GM23338 (cell line): ENCODE measurements around the gene DNTTIP2. TPM values are rescaled to one million over a fixed set of nuclear protein-coding genes. Genes with fewer than 3 reads are reported as not detected.
A peak's percentile ranks its signal among the peaks of the same experiment; 100 is the strongest.

Experiments used
- ATAC-seq: fragments of 200-7000 bp; cut with Tn5 transposase; 3 replicates; pipeline ENCODE4 v1.9.1; 2020
- DNase-seq: peaks from one replicate; pipeline ENCODE4 v3.0.0-alpha.2; 2015; ENCODE audit warnings: low spot score
- H2AFZ ChIP-seq: fragments of 200-600 bp; sonication (generic); 2 replicates; pipeline ENCODE4 v1.8.0; 2016; ENCODE audit warnings: antibody characterized with exemption, mild to moderate bottlenecking, moderate library complexity
- H3F3A ChIP-seq: fragments of 200-600 bp; sonication (generic); replicated peaks from 2 replicates; pipeline ENCODE4 v1.8.0; 2017; ENCODE audit warnings: antibody characterized with exemption, mixed run types, low read depth
- H3K27ac ChIP-seq: fragments of 200-600 bp; sonication (generic); 2 replicates; pipeline ENCODE4 v1.6.1; 2016; ENCODE audit warnings: low read depth
- H3K27me3 ChIP-seq: fragments of 200-600 bp; sonication (generic); 2 replicates; pipeline ENCODE4 v1.8.0; 2016; ENCODE audit warnings: mild to moderate bottlenecking, mixed run types, moderate library complexity; ENCODE audit not compliant: insufficient read depth
- H3K36me3 ChIP-seq: fragments of 200-600 bp; sonication (generic); 2 replicates; pipeline ENCODE4 v1.8.0; 2016; ENCODE audit warnings: mild to moderate bottlenecking; ENCODE audit not compliant: insufficient read depth
- H3K4me1 ChIP-seq: fragments of 200-600 bp; sonication (generic); 2 replicates; pipeline ENCODE4 v1.8.0; 2016; ENCODE audit warnings: mild to moderate bottlenecking, moderate library complexity; ENCODE audit not compliant: insufficient read depth
- H3K4me2 ChIP-seq: fragments of 200-600 bp; sonication (generic); 2 replicates; pipeline ENCODE4 v1.7.1; 2017; ENCODE audit warnings: mixed run types
- H3K4me3 ChIP-seq: fragments of 200-600 bp; sonication (generic); 2 replicates; pipeline ENCODE4 v1.6.1; 2016; ENCODE audit warnings: mixed run types
- H3K79me2 ChIP-seq: fragments of 200-600 bp; sonication (generic); replicated peaks from 2 replicates; pipeline ENCODE4 v1.8.0; 2017; ENCODE audit warnings: mild to moderate bottlenecking; ENCODE audit not compliant: insufficient read depth
- H3K9me2 ChIP-seq: fragments of 200-600 bp; sonication (generic); 2 replicates; pipeline ENCODE4 v1.8.0; 2017; ENCODE audit not compliant: insufficient read depth
- H4K20me1 ChIP-seq: fragments of 200-600 bp; sonication (generic); replicated peaks from 2 replicates; pipeline ENCODE4 v1.8.0; 2017; ENCODE audit warnings: mild to moderate bottlenecking; ENCODE audit not compliant: insufficient read depth
- H3K27ac Mint-ChIP-seq: 2 replicates; pipeline ENCODE4 v1.8.0; 2020; ENCODE audit warnings: inconsistent platforms, mild to moderate bottlenecking, moderate library complexity, mixed read lengths
- H3K27me3 Mint-ChIP-seq: 3 replicates; pipeline ENCODE4 v1.8.0; 2022; ENCODE audit warnings: low read depth, mild to moderate bottlenecking, moderate library complexity, mixed read lengths, inconsistent platforms; ENCODE audit not compliant: insufficient read depth, poor library complexity
- H3K36me3 Mint-ChIP-seq: 3 replicates; pipeline ENCODE4 v1.8.0; 2021; ENCODE audit warnings: low read depth, mild to moderate bottlenecking, inconsistent platforms, moderate library complexity, mixed read lengths
- H3K4me1 Mint-ChIP-seq: 3 replicates; pipeline ENCODE4 v1.8.0; 2020; ENCODE audit warnings: mild to moderate bottlenecking, inconsistent platforms, mixed read lengths
- H3K4me3 Mint-ChIP-seq: 3 replicates; pipeline ENCODE4 v1.8.0; 2021; ENCODE audit warnings: moderate library complexity, mild to moderate bottlenecking, inconsistent platforms, mixed read lengths
- H3K9me3 Mint-ChIP-seq: 3 replicates; pipeline ENCODE4 v1.8.0; 2020; ENCODE audit warnings: moderate library complexity, mild to moderate bottlenecking, inconsistent platforms, mixed read lengths
- CTCF ChIP-seq, 2 experiments: fragments of 200-600 bp in 1 of 2; sonication (generic) in 1 of 2; conservative IDR thresholded peaks; 2 replicates each; pipeline versions ENCODE4 v1.5.1 to v1.6.1; 2016 to 2017; ENCODE audit warnings: antibody characterized with exemption in 2 of 2, low read depth in 2 of 2, mild to moderate bottlenecking in 2 of 2, moderate library complexity in 1 of 2
- EZH2phosphoT487 ChIP-seq: fragments of 200-600 bp; sonication (generic); IDR thresholded peaks from one replicate; pipeline ENCODE4 v1.8.1; 2018; ENCODE audit warnings: antibody characterized with exemption; ENCODE audit not compliant: unreplicated experiment
- JUNB ChIP-seq: IDR thresholded peaks from one replicate; pipeline ENCODE4 v1.6.1; 2016; ENCODE audit warnings: antibody characterized with exemption; ENCODE audit not compliant: unreplicated experiment
- REST ChIP-seq: IDR thresholded peaks from one replicate; pipeline ENCODE4 v1.6.1; 2018; ENCODE audit warnings: antibody characterized with exemption; ENCODE audit not compliant: unreplicated experiment
- STAT1 ChIP-seq: IDR thresholded peaks from one replicate; pipeline ENCODE4 v1.6.1; 2016; ENCODE audit warnings: antibody characterized with exemption; ENCODE audit not compliant: unreplicated experiment
- polyA plus RNA-seq: library from polyadenylated mRNA; unstranded; fragments of >200 nt; fragmentation: Nextera tagmentation; extraction: Ambion mirVana; gene quantifications from 2 replicates; pipeline ENCODE4 v1.2.1, GENCODE V29; 2016
- total RNA-seq: library from RNA; depleted of rRNA; stranded (reverse); fragments of >200 nt; shearing (Covaris generic); gene quantifications from 2 replicates; pipeline ENCODE4 v1.2.3, GENCODE V29; 2014
- TF ChIP-seq, protein P1 (sequence below): fragments of 250-450 bp; sonication (Bioruptor Pico); IDR thresholded peaks from 2 replicates; pipeline ENCODE4 v1.5.0; 2020; ENCODE audit warnings: mild to moderate bottlenecking, moderate library complexity

Gene DNTTIP2
- total and polyA plus RNA-seq, 2 experiments from 2014 or later, result 48.1 to 91.3 TPM

GRCh38 chr1:93845538-93846205, 33.3 kb downstream of the DNTTIP2 start (continued):
- TF ChIP-seq, protein P1, sequence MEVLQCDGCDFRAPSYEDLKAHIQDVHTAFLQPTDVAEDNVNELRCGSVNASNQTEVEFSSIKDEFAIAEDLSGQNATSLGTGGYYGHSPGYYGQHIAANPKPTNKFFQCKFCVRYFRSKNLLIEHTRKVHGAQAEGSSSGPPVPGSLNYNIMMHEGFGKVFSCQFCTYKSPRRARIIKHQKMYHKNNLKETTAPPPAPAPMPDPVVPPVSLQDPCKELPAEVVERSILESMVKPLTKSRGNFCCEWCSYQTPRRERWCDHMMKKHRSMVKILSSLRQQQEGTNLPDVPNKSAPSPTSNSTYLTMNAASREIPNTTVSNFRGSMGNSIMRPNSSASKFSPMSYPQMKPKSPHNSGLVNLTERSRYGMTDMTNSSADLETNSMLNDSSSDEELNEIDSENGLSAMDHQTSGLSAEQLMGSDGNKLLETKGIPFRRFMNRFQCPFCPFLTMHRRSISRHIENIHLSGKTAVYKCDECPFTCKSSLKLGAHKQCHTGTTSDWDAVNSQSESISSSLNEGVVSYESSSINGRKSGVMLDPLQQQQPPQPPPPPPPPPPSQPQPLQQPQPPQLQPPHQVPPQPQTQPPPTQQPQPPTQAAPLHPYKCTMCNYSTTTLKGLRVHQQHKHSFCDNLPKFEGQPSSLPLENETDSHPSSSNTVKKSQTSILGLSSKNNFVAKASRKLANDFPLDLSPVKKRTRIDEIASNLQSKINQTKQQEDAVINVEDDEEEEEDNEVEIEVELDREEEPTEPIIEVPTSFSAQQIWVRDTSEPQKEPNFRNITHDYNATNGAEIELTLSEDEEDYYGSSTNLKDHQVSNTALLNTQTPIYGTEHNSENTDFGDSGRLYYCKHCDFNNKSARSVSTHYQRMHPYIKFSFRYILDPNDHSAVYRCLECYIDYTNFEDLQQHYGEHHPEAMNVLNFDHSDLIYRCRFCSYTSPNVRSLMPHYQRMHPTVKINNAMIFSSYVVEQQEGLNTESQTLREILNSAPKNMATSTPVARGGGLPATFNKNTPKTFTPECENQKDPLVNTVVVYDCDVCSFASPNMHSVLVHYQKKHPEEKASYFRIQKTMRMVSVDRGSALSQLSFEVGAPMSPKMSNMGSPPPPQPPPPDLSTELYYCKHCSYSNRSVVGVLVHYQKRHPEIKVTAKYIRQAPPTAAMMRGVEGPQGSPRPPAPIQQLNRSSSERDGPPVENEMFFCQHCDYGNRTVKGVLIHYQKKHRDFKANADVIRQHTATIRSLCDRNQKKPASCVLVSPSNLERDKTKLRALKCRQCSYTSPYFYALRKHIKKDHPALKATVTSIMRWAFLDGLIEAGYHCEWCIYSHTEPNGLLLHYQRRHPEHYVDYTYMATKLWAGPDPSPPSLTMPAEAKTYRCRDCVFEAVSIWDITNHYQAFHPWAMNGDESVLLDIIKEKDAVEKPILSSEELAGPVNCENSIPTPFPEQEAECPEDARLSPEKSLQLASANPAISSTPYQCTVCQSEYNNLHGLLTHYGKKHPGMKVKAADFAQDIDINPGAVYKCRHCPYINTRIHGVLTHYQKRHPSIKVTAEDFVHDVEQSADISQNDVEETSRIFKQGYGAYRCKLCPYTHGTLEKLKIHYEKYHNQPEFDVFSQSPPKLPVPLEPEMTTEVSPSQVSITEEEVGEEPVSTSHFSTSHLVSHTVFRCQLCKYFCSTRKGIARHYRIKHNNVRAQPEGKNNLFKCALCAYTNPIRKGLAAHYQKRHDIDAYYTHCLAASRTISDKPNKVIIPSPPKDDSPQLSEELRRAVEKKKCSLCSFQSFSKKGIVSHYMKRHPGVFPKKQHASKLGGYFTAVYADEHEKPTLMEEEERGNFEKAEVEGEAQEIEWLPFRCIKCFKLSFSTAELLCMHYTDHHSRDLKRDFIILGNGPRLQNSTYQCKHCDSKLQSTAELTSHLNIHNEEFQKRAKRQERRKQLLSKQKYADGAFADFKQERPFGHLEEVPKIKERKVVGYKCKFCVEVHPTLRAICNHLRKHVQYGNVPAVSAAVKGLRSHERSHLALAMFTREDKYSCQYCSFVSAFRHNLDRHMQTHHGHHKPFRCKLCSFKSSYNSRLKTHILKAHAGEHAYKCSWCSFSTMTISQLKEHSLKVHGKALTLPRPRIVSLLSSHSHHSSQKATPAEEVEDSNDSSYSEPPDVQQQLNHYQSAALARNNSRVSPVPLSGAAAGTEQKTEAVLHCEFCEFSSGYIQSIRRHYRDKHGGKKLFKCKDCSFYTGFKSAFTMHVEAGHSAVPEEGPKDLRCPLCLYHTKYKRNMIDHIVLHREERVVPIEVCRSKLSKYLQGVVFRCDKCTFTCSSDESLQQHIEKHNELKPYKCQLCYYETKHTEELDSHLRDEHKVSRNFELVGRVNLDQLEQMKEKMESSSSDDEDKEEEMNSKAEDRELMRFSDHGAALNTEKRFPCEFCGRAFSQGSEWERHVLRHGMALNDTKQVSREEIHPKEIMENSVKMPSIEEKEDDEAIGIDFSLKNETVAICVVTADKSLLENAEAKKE (CRISPR knock-in tag), result no peak
- TF ChIP-seq EZH2phosphoT487 (no peak), STAT1 (no peak), JUNB (no peak)

DNA sequence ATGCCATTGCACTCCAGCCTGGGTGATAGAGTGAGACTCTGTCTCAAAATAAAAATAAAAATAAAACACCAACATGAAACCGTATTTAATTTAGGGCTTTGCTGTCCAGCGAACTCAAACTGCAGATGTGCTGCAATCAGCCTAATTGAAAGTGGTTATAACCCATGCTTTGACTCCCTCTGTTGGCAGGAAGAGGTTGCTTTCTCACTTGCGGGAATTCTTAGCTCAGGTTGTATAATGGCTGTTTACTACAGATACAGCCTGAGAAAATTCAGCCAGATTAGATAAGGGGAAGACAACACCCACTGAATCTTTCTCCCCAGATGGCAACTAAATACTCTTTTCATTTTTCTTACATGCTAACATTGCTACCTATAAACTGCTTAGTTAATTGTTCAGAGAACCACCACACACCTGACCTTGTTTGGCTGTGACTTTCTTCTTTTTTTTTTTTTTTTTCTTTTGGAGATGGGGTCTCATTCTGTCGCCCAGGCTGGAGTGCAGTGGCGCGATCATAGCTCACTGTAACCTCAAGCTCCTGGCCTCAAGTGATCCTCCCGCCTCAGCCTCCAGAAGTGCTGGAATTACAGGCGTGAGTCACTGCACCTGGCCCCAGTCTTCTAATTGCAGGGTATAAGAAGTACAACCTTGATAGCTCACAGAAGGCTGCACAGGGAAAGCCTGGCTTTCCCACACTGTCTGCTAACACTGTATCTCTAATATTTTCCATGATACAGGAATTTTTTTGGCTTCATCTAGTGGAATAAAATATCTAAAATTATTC, 34.6 kb downstream of the DNTTIP2 start:
- Mint-ChIP-seq H3K9me3 (peaks cover 7% of the 10 kb centered on the region; the same call in 2 of the 3 replicates), H3K27ac (no peak overlapping the region), H3K27me3 (peaks cover 18% of the 10 kb centered on the region), H3K4me1 (peaks cover 13% of the 10 kb centered on the region), H3K4me3 (no peak overlapping the region), H3K36me3 (peaks cover 12% of the 10 kb centered on the region; the same call in 2 of the 3 replicates)
- TF ChIP-seq REST (no peak), CTCF (conservative IDR thresholded peaks at IDR 0.05; ENCODE audit: low read depth in 2 of 2) (peak; percentile 89)
- no peaks in the 10 kb centered on the region for H3K36me3 ChIP-seq
- no peak overlapping the region for H3K4me3 ChIP-seq
- H3K79me2 ChIP-seq, result no peaks in the 10 kb centered on the region
- no peak overlapping the region for H3K4me2 ChIP-seq
- no peak overlapping the region for H2AFZ ChIP-seq
- H3K4me1 ChIP-seq, result no peaks in the 10 kb centered on the region; the same call in 1 of the 2 replicates
- no peaks in the 10 kb centered on the region for H4K20me1 ChIP-seq
- ATAC-seq (peak; percentile 11), DNase-seq (peak; percentile 85)
- peaks cover 4% of the 10 kb centered on the region; the same call in 1 of the 2 replicates for H3F3A ChIP-seq
- H3K27me3 ChIP-seq, result no peaks in the 10 kb centered on the region
- H3K27ac ChIP-seq, result no peak overlapping the region
- peaks cover 3% of the 10 kb centered on the region; the same call in 1 of the 2 replicates for H3K9me2 ChIP-seq
